ENCODE data around the gene EIF2S1.

- TF ChIP-seq, protein P1, sequence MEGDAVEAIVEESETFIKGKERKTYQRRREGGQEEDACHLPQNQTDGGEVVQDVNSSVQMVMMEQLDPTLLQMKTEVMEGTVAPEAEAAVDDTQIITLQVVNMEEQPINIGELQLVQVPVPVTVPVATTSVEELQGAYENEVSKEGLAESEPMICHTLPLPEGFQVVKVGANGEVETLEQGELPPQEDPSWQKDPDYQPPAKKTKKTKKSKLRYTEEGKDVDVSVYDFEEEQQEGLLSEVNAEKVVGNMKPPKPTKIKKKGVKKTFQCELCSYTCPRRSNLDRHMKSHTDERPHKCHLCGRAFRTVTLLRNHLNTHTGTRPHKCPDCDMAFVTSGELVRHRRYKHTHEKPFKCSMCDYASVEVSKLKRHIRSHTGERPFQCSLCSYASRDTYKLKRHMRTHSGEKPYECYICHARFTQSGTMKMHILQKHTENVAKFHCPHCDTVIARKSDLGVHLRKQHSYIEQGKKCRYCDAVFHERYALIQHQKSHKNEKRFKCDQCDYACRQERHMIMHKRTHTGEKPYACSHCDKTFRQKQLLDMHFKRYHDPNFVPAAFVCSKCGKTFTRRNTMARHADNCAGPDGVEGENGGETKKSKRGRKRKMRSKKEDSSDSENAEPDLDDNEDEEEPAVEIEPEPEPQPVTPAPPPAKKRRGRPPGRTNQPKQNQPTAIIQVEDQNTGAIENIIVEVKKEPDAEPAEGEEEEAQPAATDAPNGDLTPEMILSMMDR (IDR thresholded peaks at IDR 0.05; ENCODE audit: poor library complexity, severe bottlenecking), result no peak
- TF ChIP-seq POLR2AphosphoS5 (IDR thresholded peaks at IDR 0.05), result no peak
- TF ChIP-seq TAF1 (IDR thresholded peaks at IDR 0.05; ENCODE audit: low read depth), result no peak
- TF ChIP-seq RAD21 (conservative IDR thresholded peaks at IDR 0.05), result no peak
- no peak for TF ChIP-seq SMC3 (conservative IDR thresholded peaks at IDR 0.05; ENCODE audit: poor library complexity)
- TF ChIP-seq MXI1 (conservative IDR thresholded peaks at IDR 0.05; ENCODE audit: poor library complexity, severe bottlenecking), result no peak
- no peak for TF ChIP-seq EP300 (conservative IDR thresholded peaks at IDR 0.05; ENCODE audit: poor library complexity, severe bottlenecking)
- TF ChIP-seq EZH2 (IDR thresholded peaks at IDR 0.05; ENCODE audit: borderline replicate concordance, insufficient read depth, low read length, poor library complexity, severe bottlenecking), result no peak
- TF ChIP-seq, protein P2, sequence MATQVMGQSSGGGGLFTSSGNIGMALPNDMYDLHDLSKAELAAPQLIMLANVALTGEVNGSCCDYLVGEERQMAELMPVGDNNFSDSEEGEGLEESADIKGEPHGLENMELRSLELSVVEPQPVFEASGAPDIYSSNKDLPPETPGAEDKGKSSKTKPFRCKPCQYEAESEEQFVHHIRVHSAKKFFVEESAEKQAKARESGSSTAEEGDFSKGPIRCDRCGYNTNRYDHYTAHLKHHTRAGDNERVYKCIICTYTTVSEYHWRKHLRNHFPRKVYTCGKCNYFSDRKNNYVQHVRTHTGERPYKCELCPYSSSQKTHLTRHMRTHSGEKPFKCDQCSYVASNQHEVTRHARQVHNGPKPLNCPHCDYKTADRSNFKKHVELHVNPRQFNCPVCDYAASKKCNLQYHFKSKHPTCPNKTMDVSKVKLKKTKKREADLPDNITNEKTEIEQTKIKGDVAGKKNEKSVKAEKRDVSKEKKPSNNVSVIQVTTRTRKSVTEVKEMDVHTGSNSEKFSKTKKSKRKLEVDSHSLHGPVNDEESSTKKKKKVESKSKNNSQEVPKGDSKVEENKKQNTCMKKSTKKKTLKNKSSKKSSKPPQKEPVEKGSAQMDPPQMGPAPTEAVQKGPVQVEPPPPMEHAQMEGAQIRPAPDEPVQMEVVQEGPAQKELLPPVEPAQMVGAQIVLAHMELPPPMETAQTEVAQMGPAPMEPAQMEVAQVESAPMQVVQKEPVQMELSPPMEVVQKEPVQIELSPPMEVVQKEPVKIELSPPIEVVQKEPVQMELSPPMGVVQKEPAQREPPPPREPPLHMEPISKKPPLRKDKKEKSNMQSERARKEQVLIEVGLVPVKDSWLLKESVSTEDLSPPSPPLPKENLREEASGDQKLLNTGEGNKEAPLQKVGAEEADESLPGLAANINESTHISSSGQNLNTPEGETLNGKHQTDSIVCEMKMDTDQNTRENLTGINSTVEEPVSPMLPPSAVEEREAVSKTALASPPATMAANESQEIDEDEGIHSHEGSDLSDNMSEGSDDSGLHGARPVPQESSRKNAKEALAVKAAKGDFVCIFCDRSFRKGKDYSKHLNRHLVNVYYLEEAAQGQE (IDR thresholded peaks at IDR 0.05; ENCODE audit: borderline replicate concordance), result no peak
These were observed 49.3 kb downstream of the EIF2S1 start for GRCh38 chr14:67409461-67409860.
